ENCODE measurements around the gene TBPL1. TPM values are rescaled to one million over a fixed set of nuclear protein-coding genes. Genes with fewer than 3 reads are reported as not detected.

The TBPL1 gene
- total and polyA plus RNA-seq, 7 donors = 6.6 to 26.4 (median 13.2) TPM

GRCh38 chr6:134028438-134028837 lies 75.4 kb downstream of the TBPL1 start:
- Histone ChIP-seq H3K4me1 (peaks cover 0 to 7% (median 2%) of the 10 kb centered on the region in 4 donors), H3K36me3 (peaks cover 0 to 6% (median 0%) of the 10 kb centered on the region in 4 donors), H3K27me3 (no peaks in the 10 kb centered on the region), H3K27ac (no peak overlapping the region), H3K9me3 (no peaks in the 10 kb centered on the region), H3K4me3 (no peak overlapping the region)
- DNase-seq = no peak
- 76 to 91% methylated on average over 5 of the region's 5 CpGs for WGBS, 2 donors
- intact Hi-C loops (cut with DNase I) = no loop called here
- no peak for TF ChIP-seq POLR2AphosphoS5 (IDR thresholded peaks at IDR 0.05)
- no peak for TF ChIP-seq EP300 (IDR thresholded peaks at IDR 0.05)
- TF ChIP-seq POLR2A (IDR thresholded peaks at IDR 0.05) = no peak
- no peak for TF ChIP-seq CTCF (IDR thresholded peaks at IDR 0.05)

- Histone ChIP-seq H3K36me3 (peaks cover 0 to 6% (median 0%) of the 10 kb centered on the region in 4 donors), H3K4me3 (no peak overlapping the region), H3K9me3 (no peaks in the 10 kb centered on the region), H3K4me1 (peaks cover 0 to 7% (median 2%) of the 10 kb centered on the region in 4 donors), H3K27ac (no peak overlapping the region), H3K27me3 (no peaks in the 10 kb centered on the region)
- intact Hi-C loops (cut with DNase I) = no loop called here
- TF ChIP-seq POLR2A (IDR thresholded peaks at IDR 0.05) (no peak), CTCF (IDR thresholded peaks at IDR 0.05) (no peak), POLR2AphosphoS5 (IDR thresholded peaks at IDR 0.05) (no peak), EP300 (IDR thresholded peaks at IDR 0.05) (no peak)
- WGBS, 2 donors = 78 to 85% methylated on average over 6 of the region's 6 CpGs
- no peak for DNase-seq
Observed at GRCh38 chr6:134029495-134030455, 76.8 kb downstream of the TBPL1 start.

- Histone ChIP-seq H3K9me3 (no peaks in the 10 kb centered on the region), H3K27ac (no peak overlapping the region), H3K4me1 (peaks cover 0 to 17% (median 3%) of the 10 kb centered on the region in 4 donors), H3K36me3 (peaks cover 0 to 6% (median 0%) of the 10 kb centered on the region in 4 donors), H3K4me3 (no peak overlapping the region), H3K27me3 (no peaks in the 10 kb centered on the region)
- no peak for DNase-seq
- 91 to 92% methylated on average over 2 of the region's 2 CpGs for WGBS, 2 donors
- intact Hi-C loops (cut with DNase I) = no loop called here
- TF ChIP-seq EP300 (IDR thresholded peaks at IDR 0.05) = no peak
- TF ChIP-seq POLR2A (IDR thresholded peaks at IDR 0.05) = no peak
- no peak for TF ChIP-seq POLR2AphosphoS5 (IDR thresholded peaks at IDR 0.05)
- TF ChIP-seq CTCF (IDR thresholded peaks at IDR 0.05) = no peak
Observed at GRCh38 chr6:134031696-134032255, 78.8 kb downstream of the TBPL1 start.

- no peak for TF ChIP-seq POLR2AphosphoS5 (IDR thresholded peaks at IDR 0.05)
- no peak for TF ChIP-seq POLR2A (IDR thresholded peaks at IDR 0.05)
- no peak for TF ChIP-seq CTCF (IDR thresholded peaks at IDR 0.05)
- TF ChIP-seq EP300 (IDR thresholded peaks at IDR 0.05) = no peak
- Histone ChIP-seq H3K27ac (no peak overlapping the region), H3K4me3 (no peak overlapping the region), H3K36me3 (no peaks in the 10 kb centered on the region), H3K4me1 (peaks cover 0 to 12% (median 3%) of the 10 kb centered on the region in 4 donors), H3K27me3 (no peaks in the 10 kb centered on the region), H3K9me3 (no peaks in the 10 kb centered on the region)
- intact Hi-C loops (cut with DNase I) = no loop called here
- 23 to 51% methylated on average over 1 of the region's 1 CpG for WGBS, 2 donors
- no peak for DNase-seq
Observed at GRCh38 chr6:134034478-134034877, 81.5 kb downstream of the TBPL1 start.

All from sigmoid colon (tissue), 7 donors.